Transverse colon (tissue), 3 donors: ENCODE measurements around the gene CHMP1A.

ENCODE experiments used
- POLR2A ChIP-seq: fragments of 450-650 bp; IDR thresholded peaks from one replicate; pipeline ENCODE4 v1.6.1; 2016; ENCODE audit warnings: antibody characterized with exemption, mild to moderate bottlenecking, moderate library complexity
- POLR2AphosphoS5 ChIP-seq, 3 donors: sonication (generic); formaldehyde crosslinking; IDR thresholded peaks; one replicate each; pipeline ENCODE4 v1.6.1; 2016; ENCODE audit warnings: antibody characterized with exemption in 3 of 3

- TF ChIP-seq POLR2AphosphoS5 (IDR thresholded peaks at IDR 0.05) (no peak), POLR2A (no peak)
Measured at GRCh38 chr16:89678258-89678657, 20.8 kb upstream of the CHMP1A start.
